ENCODE measurements around the gene ZNF219.

ZNF219 gene

DNA sequence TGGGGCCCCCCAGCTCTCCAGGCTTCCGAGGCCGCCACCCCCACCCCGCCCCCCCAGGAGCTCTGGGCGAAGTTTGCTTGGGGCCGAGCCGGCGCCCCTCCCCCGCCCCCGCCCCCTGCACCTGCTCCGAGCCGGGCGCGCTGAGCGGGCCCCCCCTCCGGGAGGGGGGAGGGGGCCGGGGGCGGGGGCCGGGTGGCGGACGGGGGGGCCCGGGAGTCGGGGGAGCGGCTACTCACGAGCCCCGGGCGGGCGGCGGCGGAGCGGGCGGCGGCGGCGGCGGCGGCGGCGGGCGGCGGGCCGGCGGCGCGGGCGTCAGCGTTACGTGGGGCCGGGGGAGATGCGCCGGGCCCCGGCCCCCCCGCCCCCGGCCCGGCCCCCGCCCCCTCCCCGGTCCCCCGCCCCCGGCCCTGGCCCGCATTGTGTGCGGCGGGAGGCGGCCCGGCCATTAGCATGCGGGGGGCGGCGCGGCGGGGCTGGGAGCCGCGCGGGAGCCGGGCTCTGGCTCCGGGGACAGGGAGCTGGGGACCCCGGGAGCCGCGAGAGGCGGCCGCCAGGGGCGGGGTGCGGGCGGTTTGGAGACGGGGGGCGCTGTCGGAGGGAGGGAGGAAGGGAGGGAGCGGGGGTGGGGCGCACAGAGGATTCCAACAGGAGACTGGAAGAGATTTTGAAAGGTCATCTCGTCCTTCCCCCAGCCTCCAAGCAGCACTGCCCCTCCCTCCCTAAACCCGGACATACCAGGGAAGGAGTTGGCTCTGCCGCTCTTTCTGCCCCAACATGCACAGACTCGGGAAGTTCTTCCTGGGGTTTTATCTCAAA is at the start of gene ZNF219:
Gene ZNF219, minus strand, starts transcription at position 580 of the 816 bp plus-strand sequence. CDS start 5,064 bp downstream, outside the sequence.
- no peak for DNase-seq

DNA sequence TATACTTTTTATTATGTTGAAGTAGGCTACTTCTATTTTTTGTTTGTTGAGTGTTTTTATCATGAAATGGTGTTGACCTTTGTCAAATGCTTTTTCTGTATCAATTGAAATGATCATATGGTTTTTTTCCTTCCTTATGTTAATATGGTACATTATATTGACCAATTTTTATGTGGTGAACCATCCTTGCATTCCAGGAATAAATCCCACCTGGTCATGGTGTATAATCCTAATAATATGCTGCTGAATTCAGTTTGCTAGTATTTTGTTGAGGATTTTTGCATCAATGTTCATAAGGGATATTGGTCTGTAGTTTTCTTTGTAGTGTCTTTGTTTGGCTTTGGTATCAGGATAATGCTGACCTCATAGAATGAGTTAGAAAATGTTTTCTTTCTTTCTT is 47.0 kb upstream of the ZNF219 start:
- DNase-seq, result no peak

DNA sequence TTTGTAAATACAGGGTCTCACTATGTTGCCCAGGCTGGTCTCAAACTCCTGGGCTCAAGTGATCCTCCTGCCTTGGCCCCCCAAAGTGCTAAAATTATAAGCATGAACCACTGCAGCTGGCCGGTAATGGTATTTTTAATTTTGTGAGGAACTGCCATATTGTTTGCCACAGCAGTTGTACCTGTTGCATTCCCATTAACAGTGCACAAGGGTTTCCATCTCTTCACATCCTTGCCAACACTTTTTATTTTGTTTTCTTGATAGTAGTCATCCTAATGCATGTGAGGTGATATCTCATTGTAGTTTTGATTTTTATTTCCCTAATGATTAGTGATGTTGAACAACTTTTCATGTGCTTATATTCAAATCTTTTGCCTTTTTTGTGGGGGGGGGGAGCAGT is 43.9 kb upstream of the ZNF219 start:
- DNase-seq, result no peak

DNA sequence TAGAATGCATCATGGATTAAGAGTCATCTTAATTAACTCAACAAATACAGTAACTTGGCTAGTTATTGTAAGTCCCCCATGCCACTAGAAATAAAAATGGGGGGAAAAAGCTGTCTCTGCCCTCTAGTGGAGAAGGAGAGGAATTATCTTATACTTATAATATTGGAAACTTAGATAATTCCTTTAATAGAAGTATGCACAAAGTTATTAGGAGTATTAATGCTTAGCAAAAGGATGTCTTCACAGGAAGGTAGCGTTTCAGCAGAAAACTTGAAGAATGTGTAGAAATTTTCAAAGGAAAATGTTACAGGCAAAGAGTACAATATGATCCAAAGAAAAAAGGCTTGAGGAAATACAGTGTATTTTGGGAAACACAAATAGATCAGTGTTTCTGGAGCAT is 37.6 kb upstream of the ZNF219 start:
- DNase-seq, result no peak

DNA sequence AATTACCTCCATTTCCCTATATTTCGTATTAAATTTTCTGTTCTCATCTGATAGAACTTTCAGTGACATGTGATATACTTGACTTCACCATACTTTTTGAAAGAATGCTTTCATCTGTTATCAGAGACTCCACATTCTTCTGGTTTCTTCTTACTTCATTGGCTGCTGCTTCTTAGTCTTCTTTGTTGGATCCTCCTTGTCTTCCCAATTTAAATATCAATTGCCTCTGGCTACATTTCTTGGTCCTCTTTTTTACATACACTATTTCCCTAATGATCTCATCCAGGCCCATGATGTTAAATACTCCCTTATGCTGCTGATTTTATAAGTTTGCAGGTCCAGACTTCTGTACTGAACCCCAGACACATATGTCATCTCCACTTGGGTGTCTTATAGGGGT is 35.4 kb upstream of the ZNF219 start:
- DNase-seq, result no peak

DNA sequence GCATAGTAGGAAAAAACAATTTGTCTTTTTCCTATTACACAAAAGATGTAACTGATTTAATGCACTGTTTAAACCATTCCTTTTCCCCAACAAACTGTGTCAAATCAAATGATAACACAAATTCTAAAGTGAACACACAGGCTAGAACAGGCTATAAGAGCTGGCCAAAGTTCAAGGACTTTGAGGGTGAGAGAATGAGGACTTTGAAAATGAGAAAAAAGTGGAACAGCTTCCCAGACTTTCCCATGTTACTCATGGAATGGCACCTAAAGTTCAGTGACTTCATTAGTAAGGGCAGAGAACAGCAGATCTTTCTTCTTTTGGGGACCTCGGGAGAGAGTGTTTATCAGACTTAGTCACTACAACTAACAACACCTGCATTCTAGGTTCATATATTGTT is 25.0 kb upstream of the ZNF219 start:
- DNase-seq, result no peak

DNA sequence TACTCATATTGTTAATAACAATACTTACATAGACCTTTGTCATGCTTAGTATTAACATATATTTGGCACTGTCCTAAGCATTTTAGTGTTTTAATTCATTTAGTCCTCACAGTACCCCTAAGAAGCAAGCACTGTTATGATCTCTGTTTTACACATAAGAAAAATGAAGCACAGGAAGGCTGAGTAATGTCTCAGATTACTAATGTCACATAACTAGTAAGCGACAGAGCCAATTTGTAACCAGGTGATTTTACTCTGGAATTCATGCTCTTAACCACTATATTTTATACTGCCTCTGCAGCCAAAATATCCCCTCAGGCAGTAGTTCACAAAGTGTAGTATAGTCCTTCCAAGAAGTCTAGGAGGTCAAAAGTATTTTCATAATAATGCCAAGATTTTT is 22.7 kb upstream of the ZNF219 start:
- no peak for DNase-seq

DNA sequence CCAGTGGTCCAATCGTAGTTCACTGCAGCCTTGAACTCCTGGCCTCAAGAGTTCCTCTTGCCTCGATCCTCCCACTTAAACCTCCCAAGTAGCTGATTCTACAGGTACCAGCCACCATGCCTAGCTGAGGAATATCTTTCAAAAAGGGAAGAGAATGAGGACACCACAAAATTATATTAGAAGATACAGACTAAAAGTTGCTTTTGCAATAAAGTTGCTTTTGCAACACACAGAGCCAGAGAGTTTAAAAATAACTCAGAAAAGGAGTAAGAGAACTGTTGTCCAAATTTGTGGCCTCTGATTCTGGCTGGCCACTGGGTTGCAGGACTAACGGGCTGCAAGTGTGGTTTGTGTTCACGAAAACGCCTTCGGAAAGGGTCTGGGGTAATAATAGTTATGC is 22.2 kb upstream of the ZNF219 start:
- DNase-seq, result no peak

DNA sequence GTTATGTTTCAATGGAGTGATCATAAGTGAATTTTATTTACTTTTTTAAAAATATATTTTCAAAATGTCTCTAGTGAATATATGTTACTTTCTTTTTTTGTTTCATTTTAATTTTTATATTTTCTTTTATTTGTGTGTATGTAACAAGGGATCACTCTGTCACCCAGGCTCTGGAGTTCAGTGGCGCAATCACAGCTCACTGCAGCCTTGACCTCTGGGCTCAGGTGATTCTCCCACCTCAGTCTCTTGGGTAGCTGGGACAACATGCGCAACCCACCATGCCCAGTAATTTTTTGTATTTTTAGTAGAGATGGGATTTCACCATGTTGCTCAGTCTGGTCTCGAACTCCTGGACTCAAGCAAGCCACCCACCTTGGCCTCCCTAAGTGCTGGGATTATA is 20.5 kb upstream of the ZNF219 start:
- no peak for DNase-seq

DNA sequence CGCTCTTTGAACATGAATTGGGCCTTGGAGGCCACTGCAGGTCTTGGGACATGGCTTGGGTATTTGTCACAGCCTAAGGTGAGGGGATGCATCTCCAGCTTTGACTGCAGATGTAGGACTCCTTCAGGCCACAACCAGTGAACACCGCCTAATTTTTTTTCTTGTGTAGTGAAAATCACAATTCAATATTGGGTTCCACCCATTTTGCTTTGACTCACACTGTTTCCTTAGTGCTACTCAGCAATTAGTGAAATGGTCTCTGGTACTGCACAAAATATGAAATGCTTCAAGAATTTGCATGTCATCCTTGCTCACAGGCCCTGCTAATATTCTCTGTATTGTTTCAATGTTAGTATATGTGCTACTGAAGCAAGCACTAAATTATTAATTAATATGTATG is 14.9 kb upstream of the ZNF219 start:
- DNase-seq, result no peak

DNA sequence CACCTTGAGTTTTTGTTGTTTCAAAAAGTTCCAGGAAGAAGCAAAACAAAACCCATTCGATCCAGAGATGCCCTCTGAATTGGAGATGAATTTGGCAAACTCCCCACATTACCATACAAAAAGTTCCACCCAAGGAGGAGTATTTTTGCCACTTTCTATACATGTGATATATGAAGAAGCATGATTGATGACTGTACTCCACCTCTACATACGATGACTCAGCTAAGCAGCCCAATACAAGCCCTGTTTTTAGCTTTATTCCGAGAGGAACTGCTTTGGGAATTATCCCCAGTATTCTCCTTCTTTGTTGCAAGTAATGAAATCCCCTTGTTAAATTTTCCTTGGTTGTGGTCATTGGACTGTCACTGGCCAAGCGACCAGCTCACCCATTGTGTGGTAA is 13.8 kb upstream of the ZNF219 start:
- no peak for DNase-seq

DNA sequence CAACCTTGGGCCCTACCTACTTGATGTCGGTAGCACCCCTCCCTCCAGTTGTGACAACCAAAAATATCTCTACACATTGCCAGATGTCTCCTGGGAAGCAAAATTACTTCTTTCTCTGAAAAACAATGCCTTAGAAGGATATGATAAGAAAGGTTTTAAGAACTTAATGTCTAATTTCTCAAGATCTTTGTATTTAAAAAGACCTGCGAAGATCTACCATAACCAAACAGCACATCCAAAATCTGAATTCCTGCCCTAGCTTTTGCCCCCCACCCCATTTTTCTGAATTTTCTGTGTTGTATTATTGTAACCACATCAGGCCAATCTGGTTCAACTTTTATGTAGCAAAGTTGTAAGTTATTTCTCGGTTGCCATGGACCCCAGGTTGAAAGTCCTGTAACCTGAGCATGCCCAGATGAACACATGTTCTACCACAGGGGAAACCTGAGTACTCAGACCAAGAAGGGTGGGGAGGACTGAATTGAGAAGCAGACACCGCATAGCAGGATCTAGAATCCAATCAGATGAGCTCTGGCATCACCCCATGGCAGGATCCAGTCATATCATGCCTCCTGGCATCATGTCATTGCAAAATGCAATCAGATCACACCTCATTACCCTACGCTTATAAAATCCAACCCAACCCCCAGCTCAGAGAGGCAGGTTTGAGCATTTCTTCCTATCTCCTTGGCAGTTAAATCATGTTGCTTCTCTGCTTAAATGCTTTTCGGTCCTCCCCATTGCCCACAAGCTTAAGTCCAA is 11.1 kb upstream of the ZNF219 start:
- no peak for DNase-seq

DNA sequence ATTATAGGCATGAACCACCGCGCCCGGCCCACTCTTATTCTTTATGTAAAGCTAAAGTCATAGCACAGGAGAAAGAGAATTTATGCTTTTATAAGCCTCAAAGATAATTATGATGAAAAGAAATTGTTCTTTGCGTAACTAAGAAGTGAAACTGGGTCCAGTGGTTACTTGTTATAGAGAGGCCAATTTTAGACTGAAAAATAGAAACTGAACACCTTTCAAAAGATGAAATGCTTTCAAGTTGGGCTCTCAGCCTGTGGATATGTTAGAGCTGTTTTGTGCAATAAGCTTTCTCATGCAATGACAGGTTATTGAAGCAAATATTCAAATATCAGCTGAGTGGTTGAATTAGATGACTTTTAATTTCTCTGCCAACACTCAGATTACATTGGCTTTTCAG is 10.3 kb upstream of the ZNF219 start:
- DNase-seq, result no peak

DNA sequence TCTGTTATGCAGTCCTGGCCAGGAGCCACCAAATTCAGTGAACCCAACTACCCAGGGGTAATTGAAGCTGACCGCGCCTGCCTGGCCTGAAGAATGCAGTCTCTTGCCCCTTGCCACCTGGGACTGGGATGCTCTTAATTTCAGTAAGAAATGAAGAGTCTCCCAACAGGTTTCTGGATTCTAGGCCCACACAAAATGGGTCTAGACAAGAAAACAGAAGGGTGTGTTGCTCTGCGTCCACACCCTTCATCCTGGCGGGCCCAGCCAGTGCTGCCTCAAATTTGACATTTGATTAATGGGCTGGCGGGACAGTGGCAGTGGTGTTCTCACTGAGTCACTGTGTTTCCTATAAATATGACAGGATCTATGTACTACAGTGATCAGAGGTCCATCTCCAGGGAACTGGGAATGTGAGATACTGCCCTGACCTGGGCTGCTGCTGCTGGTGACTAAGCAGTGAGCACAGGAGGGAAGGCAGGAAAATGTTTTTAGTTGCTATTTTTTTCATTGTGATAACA is 8.9 kb upstream of the ZNF219 start:
- no peak for DNase-seq

DNA sequence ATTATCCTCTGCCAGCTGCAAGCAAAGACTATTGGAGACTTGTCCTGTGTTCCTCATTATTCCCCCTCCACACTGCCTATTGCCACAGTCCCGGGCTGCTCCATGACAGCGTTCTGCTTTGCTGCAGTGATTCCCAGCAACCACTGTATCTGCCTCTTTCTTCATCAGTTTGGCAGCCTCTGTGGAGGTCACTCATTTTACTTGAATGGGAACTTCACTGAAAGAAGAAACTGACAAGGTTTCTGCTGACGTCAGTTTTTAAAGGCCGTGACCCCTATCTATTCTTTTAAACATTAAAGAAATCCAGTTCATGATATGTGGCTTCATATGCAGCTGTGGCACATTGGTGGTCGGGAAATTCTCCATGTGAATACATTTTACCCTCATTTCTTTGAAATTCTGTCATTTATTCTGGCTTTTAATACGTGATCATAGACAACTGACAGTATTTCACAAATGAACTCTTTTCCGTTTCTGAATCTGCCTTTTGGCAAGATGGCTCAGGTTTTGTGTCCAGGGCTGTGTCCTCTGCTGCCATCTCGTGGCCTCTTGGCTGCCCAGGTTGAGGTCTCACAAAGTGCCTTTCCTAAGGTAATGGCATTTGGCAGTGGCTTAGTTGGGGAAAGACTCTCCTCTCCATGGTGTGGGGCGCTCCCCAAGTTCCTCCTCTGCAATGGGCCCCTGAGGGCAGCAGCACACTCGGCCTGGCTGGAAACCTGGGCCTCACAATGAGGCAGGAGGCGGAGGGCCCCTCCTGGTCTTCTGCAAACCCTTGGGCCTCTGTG is 8.2 kb upstream of the ZNF219 start:
- peak; percentile 67 for DNase-seq

DNA sequence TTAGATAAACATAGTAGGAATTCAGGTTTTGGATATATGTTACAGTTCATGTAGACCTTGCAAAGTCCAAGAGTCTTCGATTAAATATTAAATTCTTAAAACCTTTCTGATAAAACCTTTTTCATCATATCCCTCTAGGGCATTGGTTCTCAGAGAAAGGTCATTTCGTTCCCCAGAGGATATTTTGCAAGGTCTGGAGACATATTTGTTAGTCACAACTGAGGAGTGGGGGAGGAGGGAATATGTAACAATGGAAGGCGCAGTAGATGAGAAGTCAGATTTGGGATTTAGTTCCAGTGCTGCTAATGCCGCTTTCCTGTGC is 7.7 kb upstream of the ZNF219 start:
- DNase-seq, result no peak

DNA sequence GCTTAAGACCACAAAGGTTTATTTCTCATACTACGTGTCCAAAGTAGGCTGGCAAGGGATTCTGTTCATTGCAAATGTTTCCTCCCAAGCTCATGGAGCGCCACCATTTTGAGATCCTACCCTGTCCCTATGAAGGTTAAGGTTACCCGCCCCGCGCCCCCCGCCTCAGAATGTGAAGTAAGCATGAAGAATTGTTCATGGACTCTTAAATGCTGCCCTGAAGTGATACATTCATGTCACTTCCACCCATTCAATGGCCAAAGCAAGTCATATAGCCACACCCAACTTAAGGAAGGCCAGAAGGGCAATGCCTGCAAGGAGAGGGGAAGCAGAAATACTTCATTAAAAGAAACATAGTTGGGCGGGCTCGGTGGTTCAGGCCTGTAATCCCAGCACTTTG is 6.6 kb upstream of the ZNF219 start:
- no peak for DNase-seq

DNA sequence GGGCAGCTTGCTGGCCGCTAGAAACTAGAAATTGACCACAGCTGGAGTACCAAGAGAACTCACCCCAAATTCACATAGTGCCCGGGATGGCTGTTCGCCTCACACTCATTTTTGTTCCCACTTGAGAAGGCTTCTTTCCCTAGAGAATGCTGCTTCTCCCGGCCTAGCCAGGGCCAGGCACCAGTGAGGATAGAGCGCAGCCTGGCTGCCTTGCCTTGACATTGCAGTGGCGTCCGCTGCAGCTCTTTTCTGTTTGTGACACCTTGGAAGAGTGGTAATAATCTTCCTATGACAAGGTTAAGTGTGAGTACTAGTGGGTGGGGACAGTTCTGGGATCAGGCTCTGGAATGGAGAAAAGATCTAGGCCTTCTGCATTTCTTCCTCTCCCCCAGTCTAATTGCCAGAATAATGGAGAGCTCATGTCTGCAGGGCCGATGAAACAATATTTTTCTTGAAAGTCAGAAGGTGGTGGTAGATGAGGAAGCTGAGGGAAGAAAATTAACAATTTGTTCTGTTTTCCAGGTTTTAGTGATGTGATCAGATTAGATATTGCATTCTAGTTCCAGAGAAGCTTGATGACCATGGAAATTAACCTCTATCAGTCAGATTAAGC is 6.1 kb upstream of the ZNF219 start:
- DNase-seq, result peak; percentile 81

DNA sequence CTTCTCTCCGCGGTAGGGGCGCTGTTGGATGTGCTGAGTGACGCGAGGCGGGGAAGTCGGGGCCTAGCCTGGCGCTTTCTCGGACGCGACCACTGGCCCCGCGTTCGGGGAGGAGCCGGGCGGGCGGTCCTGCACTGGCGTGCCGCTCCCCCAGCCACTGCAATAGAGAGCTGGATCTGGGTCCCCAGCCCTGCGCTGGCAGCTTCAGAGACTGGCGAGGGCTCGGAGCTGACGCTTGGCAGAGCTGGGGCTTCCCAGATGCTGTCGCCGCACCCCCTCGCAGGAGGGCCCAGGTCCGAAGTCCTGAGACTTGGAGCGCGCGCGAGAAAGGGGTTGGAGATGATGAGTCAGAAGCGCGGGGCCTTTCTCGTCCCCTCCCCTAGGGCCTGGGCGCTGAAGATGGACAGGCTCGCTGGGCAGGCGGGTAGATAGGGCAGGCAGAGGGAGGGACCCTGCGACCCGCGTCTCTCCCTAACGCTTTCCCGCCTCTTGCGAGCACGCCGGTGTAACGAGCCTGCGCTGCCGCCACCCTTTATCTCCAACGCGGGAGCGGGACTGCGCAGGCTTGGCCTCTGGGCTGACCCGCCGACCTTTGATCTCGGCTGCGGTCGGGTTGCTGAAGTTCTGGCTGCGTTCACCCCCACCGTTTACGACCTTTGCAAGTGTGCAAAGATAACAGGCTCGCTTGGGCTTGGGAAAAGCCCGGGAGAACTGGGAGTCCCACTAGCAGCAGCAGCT is 5.4 kb upstream of the ZNF219 start:
- DNase-seq, result peak; percentile 97

DNA sequence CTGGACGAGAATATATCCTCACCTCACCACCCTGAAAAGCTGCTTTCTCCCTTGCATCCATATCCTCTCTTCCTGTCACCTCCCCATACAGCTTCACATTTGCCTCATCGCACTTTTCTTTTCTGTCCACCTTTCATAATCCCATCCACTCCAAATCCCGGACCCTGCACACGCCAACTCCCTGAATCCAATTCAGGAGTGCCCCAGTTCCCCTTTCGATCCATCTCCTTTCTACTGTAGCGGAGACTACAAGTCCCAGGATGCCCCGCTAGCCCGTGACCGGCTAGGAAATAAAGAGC is 4.9 kb upstream of the ZNF219 start:
- no peak for DNase-seq

DNA sequence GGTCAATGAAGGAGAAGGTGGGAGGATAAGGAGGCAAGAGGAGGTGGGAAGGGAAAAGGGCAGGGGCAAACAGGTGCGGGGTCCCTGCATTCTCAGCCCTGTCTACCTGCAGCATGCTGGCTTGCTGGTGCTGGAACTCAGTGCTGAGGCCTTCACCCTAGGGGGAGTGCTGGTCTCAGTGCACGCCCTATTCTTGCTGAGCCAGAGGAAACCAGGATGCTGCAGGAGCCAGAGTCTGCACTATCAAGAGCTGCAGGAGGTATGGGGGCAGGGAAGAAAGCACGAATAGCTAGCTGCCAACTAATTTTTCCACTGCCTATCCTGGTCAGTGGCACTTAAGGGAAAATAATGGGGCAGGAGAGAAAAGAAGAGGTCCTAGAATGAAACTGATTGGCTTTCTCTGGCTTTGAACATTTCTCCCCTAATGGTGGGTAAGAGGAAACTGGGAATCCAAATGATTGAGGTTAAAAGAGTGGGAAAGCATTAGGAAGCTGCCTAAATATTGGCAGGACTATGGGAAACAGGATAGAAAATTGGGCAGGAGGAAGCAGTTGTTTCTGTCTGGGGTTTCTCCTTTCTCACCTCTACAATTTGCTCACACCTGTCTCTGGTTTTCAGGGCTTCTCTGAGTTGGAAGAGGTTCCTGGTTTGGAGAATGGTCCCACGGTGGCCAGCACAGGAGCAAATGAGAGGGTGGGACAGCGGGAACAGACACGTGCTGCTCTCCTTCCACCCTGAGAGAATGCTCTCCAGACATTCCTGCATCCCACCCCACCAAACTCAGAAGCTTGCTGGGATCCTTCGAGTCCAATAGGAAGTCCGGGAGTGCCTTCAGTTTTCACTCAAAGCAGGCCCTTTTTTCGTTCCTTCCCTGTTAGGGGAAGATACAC is 4.3 kb upstream of the ZNF219 start:
- DNase-seq, result no peak
